PC-3 (cell line): ENCODE data around the gene UBXN2A.

ENCODE experiments used
- EZH2 ChIP-seq: fragments of 300-600 bp; sonication (generic); IDR thresholded peaks from one replicate; pipeline ENCODE4 v1.6.1; 2017; ENCODE audit warnings: antibody characterized with exemption, mild to moderate bottlenecking, low read length; ENCODE audit not compliant: unreplicated experiment
- EZH2phosphoT487 ChIP-seq: fragments of 300-600 bp; sonication (generic); IDR thresholded peaks from 2 replicates; pipeline ENCODE4 v1.6.1; 2018; ENCODE audit warnings: mild to moderate bottlenecking, antibody characterized with exemption, low read length, borderline replicate concordance
- TF ChIP-seq, protein P1 (sequence below): fragments of 300-600 bp; sonication (generic); conservative IDR thresholded peaks from 2 replicates; pipeline ENCODE4 v1.5.1; 2017; ENCODE audit warnings: antibody characterized with exemption, low read depth, mild to moderate bottlenecking, low read length

- TF ChIP-seq, protein P1, sequence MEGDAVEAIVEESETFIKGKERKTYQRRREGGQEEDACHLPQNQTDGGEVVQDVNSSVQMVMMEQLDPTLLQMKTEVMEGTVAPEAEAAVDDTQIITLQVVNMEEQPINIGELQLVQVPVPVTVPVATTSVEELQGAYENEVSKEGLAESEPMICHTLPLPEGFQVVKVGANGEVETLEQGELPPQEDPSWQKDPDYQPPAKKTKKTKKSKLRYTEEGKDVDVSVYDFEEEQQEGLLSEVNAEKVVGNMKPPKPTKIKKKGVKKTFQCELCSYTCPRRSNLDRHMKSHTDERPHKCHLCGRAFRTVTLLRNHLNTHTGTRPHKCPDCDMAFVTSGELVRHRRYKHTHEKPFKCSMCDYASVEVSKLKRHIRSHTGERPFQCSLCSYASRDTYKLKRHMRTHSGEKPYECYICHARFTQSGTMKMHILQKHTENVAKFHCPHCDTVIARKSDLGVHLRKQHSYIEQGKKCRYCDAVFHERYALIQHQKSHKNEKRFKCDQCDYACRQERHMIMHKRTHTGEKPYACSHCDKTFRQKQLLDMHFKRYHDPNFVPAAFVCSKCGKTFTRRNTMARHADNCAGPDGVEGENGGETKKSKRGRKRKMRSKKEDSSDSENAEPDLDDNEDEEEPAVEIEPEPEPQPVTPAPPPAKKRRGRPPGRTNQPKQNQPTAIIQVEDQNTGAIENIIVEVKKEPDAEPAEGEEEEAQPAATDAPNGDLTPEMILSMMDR, result no peak
- TF ChIP-seq EZH2 (no peak), EZH2phosphoT487 (no peak)
Observed at GRCh38 chr2:24016853-24017703, 76.8 kb downstream of the UBXN2A start.
